Naive thymus-derived CD4-positive, alpha-beta T cell (primary cell): ENCODE results near the gene TENM4. TPM values are rescaled to one million over a fixed set of nuclear protein-coding genes. Genes with fewer than 3 reads are reported as not detected.

Source experiments
- ATAC-seq: fragments of 150-1000 bp; cut with Tn5 transposase; 2 replicates; pipeline ENCODE4 v1.10.0; 2021; ENCODE audit warnings: mild to moderate bottlenecking, moderate library complexity
- CTCF ChIA-PET: fragments of 350-600 bp; sonication (Branson Sonifier 250); formaldehyde crosslinking; loops from one replicate; lab custom pipeline; 2021; ENCODE audit warnings: antibody characterized with exemption; lab: Charles Lee
- POLR2A ChIA-PET: fragments of 350-600 bp; sonication (Branson Sonifier 250); formaldehyde crosslinking; loops from one replicate; lab custom pipeline; 2021; ENCODE audit warnings: antibody characterized with exemption, inconsistent platforms; lab: Charles Lee
- DNase-seq, 9 donors: peaks; one replicate each; pipeline versions ENCODE4 v3.0.0 to v3.0.0-alpha.2; 2020 to 2022; ENCODE audit warnings: mixed read lengths in 1 of 9
- H3K27ac ChIP-seq: one replicate; pipeline ENCODE4 v1.7.0; 2013; ENCODE audit warnings: mild to moderate bottlenecking, low read depth, low read length, moderate library complexity
- H3K27me3 ChIP-seq, 2 donors: one replicate each; pipeline ENCODE4 v1.7.0; 2013; ENCODE audit warnings: low read length in 2 of 2, mild to moderate bottlenecking in 2 of 2, moderate library complexity in 2 of 2; ENCODE audit not compliant: control insufficient read depth in 2 of 2, insufficient read depth in 2 of 2
- H3K36me3 ChIP-seq, 3 experiments: 1 replicate in 2 of 3; 2 replicates in 1 of 3; pipeline ENCODE4 v1.7.0; 2013; ENCODE audit warnings: low read length in 3 of 3, mild to moderate bottlenecking in 3 of 3, moderate library complexity in 1 of 3; ENCODE audit not compliant: insufficient read depth in 3 of 3, control insufficient read depth in 2 of 3
- H3K4me1 ChIP-seq, 2 donors: one replicate each; pipeline ENCODE4 v1.7.0; 2013; ENCODE audit warnings: low read length in 2 of 2, mild to moderate bottlenecking in 2 of 2, moderate library complexity in 1 of 2; ENCODE audit not compliant: control insufficient read depth in 2 of 2, insufficient read depth in 2 of 2
- H3K4me3 ChIP-seq: 2 replicates; pipeline ENCODE4 v1.7.0; 2013; ENCODE audit warnings: mild to moderate bottlenecking, low read length
- H3K9me3 ChIP-seq, 3 experiments: 1 replicate in 2 of 3; 2 replicates in 1 of 3; pipeline ENCODE4 v1.7.0; 2013; ENCODE audit warnings: low read length in 3 of 3; ENCODE audit not compliant: control insufficient read depth in 2 of 3
- H3K27ac Mint-ChIP-seq, 9 donors: one replicate each; pipeline ENCODE4 v1.8.0; 2020 to 2022; ENCODE audit warnings: mixed read lengths in 9 of 9, mild to moderate bottlenecking in 8 of 9, moderate library complexity in 5 of 9, inconsistent platforms in 2 of 9
- H3K27me3 Mint-ChIP-seq, 5 donors: one replicate each; pipeline ENCODE4 v1.8.0; 2021 to 2022; ENCODE audit warnings: mixed read lengths in 5 of 5, mild to moderate bottlenecking in 1 of 5
- H3K36me3 Mint-ChIP-seq, 5 donors: one replicate each; pipeline ENCODE4 v1.8.0; 2020 to 2022; ENCODE audit warnings: mixed read lengths in 5 of 5, mild to moderate bottlenecking in 3 of 5, inconsistent platforms in 1 of 5
- H3K4me1 Mint-ChIP-seq, 7 donors: one replicate each; pipeline ENCODE4 v1.8.0; 2020 to 2022; ENCODE audit warnings: mixed read lengths in 7 of 7, mild to moderate bottlenecking in 3 of 7, inconsistent platforms in 1 of 7
- H3K4me3 Mint-ChIP-seq, 10 donors: one replicate each; pipeline ENCODE4 v1.8.0; 2020 to 2022; ENCODE audit warnings: mild to moderate bottlenecking in 10 of 10, mixed read lengths in 10 of 10, moderate library complexity in 6 of 10, inconsistent platforms in 2 of 10
- H3K9me3 Mint-ChIP-seq, 11 donors: one replicate each; pipeline ENCODE4 v1.8.0; 2020 to 2022; ENCODE audit warnings: mixed read lengths in 11 of 11, mild to moderate bottlenecking in 4 of 11, inconsistent platforms in 1 of 11, moderate library complexity in 1 of 11
- intact Hi-C, 2 donors: fragments of 100-400 bp; cut with micrococcal nuclease; formaldehyde crosslinking; loops; one replicate each; pipeline ENCODE4 v1.15.1; 2023
- polyA plus RNA-seq, 2 donors: library from polyadenylated mRNA; unstranded; fragments of 300-500 nt; fragmentation: Illumina TruSeq; gene quantifications; one replicate each; pipeline ENCODE4 v1.2.3, GENCODE V29; 2021
- total RNA-seq, 6 experiments: library from RNA in 5 of 6; stranded (reverse) in 5 of 6; gene quantifications; 1 replicate in 5 of 6; 2 replicates in 1 of 6; pipeline ENCODE4 v1.2.3 and lab custom pipeline; 2021 to 2026

Gene TENM4
- total and polyA plus RNA-seq, 7 experiments from 2014 or later: 0.32 to 0.47 TPM; not detected in 5

- H3K27ac Mint-ChIP-seq: no peak overlapping the region
- no peaks in the 10 kb centered on the region for H3K27me3 ChIP-seq
- no peaks in the 10 kb centered on the region for H3K4me1 ChIP-seq
- no peaks in the 10 kb centered on the region for H3K36me3 ChIP-seq
- DNase-seq: no peak
- H3K36me3 Mint-ChIP-seq: no peaks in the 10 kb centered on the region
- no peak overlapping the region for H3K4me3 Mint-ChIP-seq
- H3K27ac ChIP-seq: no peak overlapping the region
- ChIA-PET POLR2A (no interaction called here), CTCF (no interaction called here)
- no peak overlapping the region for H3K4me3 ChIP-seq
- peaks cover 0 to 6% (median 0%) of the 10 kb centered on the region in 5 donors for H3K27me3 Mint-ChIP-seq
- ATAC-seq: no peak
- H3K9me3 ChIP-seq: no peaks in the 10 kb centered on the region
- intact Hi-C loops: no loop called here
- H3K4me1 Mint-ChIP-seq: no peaks in the 10 kb centered on the region
- peaks cover 0 to 3% (median 0%) of the 10 kb centered on the region in 11 donors for H3K9me3 Mint-ChIP-seq
Observed at GRCh38 chr11:78800096-78800690, 640.6 kb downstream of the TENM4 start.

- no peaks in the 10 kb centered on the region for H3K9me3 ChIP-seq
- DNase-seq (peak in 2 of 9 donors; percentile 13 to 34), ATAC-seq (peak; percentile 81)
- Mint-ChIP-seq H3K27ac (no peak overlapping the region), H3K4me1 (no peaks in the 10 kb centered on the region), H3K27me3 (peaks cover 0 to 15% (median 9%) of the 10 kb centered on the region in 5 donors), H3K36me3 (no peaks in the 10 kb centered on the region), H3K4me3 (no peak overlapping the region), H3K9me3 (peaks cover 0 to 5% (median 0%) of the 10 kb centered on the region in 11 donors)
- no peaks in the 10 kb centered on the region for H3K27me3 ChIP-seq
- H3K36me3 ChIP-seq: no peaks in the 10 kb centered on the region
- POLR2A ChIA-PET: no interaction called here
- CTCF ChIA-PET: interaction anchor here (1.4 kb wide), 1 partner anchor 11 kb away, joined by 3 read pairs; no protein-coding TSS in a partner anchor
- H3K4me3 ChIP-seq: no peak overlapping the region
- H3K4me1 ChIP-seq: no peaks in the 10 kb centered on the region
- no peak overlapping the region for H3K27ac ChIP-seq
- intact Hi-C loops: loop anchor here in 1 of 2 donors (10.0 kb wide), 1 partner anchor 154 kb away; no protein-coding TSS in a partner anchor
Observed at GRCh38 chr11:78798663-78799062, 642.2 kb downstream of the TENM4 start.

- DNase-seq (no peak), ATAC-seq (no peak)
- Histone ChIP-seq H3K36me3 (no peaks in the 10 kb centered on the region), H3K27me3 (peaks cover 0 to 2% of the 10 kb centered on the region in 2 donors), H3K4me1 (no peaks in the 10 kb centered on the region), H3K4me3 (no peak overlapping the region), H3K9me3 (no peaks in the 10 kb centered on the region), H3K27ac (no peak overlapping the region)
- Mint-ChIP-seq H3K4me1 (no peaks in the 10 kb centered on the region), H3K27ac (no peak overlapping the region), H3K9me3 (peaks cover 0 to 5% (median 0%) of the 10 kb centered on the region in 11 donors), H3K4me3 (no peak overlapping the region), H3K27me3 (peaks cover 0 to 16% (median 11%) of the 10 kb centered on the region in 5 donors), H3K36me3 (no peaks in the 10 kb centered on the region)
- intact Hi-C loops: loop anchor here in 1 of 2 donors (10.0 kb wide), 1 partner anchor 153 kb away; no protein-coding TSS in a partner anchor
- POLR2A ChIA-PET: no interaction called here
- CTCF ChIA-PET: no interaction called here
Observed at GRCh38 chr11:78797559-78797958, 643.3 kb downstream of the TENM4 start.

GRCh38 chr11:78796956-78797355 is 643.9 kb downstream of the TENM4 start:
- no peak overlapping the region for H3K4me3 ChIP-seq
- no peak for ATAC-seq
- POLR2A ChIA-PET: no interaction called here
- intact Hi-C loops: loop anchor here in 1 of 2 donors (10.0 kb wide), 1 partner anchor 152 kb away; no protein-coding TSS in a partner anchor
- H3K4me1 ChIP-seq: no peaks in the 10 kb centered on the region
- H3K27ac ChIP-seq: no peak overlapping the region
- CTCF ChIA-PET: interaction anchor here (0.5 kb wide), 1 partner anchor 110 kb away, joined by 3 read pairs; no protein-coding TSS in a partner anchor
- H3K9me3 Mint-ChIP-seq: peaks cover 0 to 5% (median 0%) of the 10 kb centered on the region in 11 donors
- H3K4me3 Mint-ChIP-seq: no peak overlapping the region
- no peak for DNase-seq
- no peak overlapping the region for H3K27ac Mint-ChIP-seq
- H3K36me3 ChIP-seq: no peaks in the 10 kb centered on the region
- peaks cover 0 to 2% of the 10 kb centered on the region in 2 donors for H3K27me3 ChIP-seq
- H3K27me3 Mint-ChIP-seq: peaks cover 4 to 17% (median 12%) of the 10 kb centered on the region in 5 donors
- no peaks in the 10 kb centered on the region for H3K9me3 ChIP-seq
- no peaks in the 10 kb centered on the region for H3K36me3 Mint-ChIP-seq
- no peaks in the 10 kb centered on the region for H3K4me1 Mint-ChIP-seq

- Mint-ChIP-seq H3K27ac (no peak overlapping the region), H3K4me1 (no peaks in the 10 kb centered on the region), H3K36me3 (no peaks in the 10 kb centered on the region), H3K27me3 (peaks cover 4 to 23% (median 12%) of the 10 kb centered on the region in 5 donors), H3K9me3 (peaks cover 0 to 5% (median 0%) of the 10 kb centered on the region in 11 donors), H3K4me3 (no peak overlapping the region)
- CTCF ChIA-PET: no interaction called here
- H3K4me3 ChIP-seq: no peak overlapping the region
- H3K27ac ChIP-seq: no peak overlapping the region
- intact Hi-C loops: loop anchor here in 1 of 2 donors (10.0 kb wide), 1 partner anchor 151 kb away; no protein-coding TSS in a partner anchor
- H3K4me1 ChIP-seq: no peaks in the 10 kb centered on the region
- H3K27me3 ChIP-seq: peaks cover 0 to 2% of the 10 kb centered on the region in 2 donors
- H3K9me3 ChIP-seq: no peaks in the 10 kb centered on the region
- ATAC-seq (no peak), DNase-seq (no peak)
- no peaks in the 10 kb centered on the region for H3K36me3 ChIP-seq
- POLR2A ChIA-PET: no interaction called here
Observed at GRCh38 chr11:78795621-78796261, 645.1 kb downstream of the TENM4 start.

- no peak overlapping the region for H3K27ac Mint-ChIP-seq
- H3K4me1 Mint-ChIP-seq: no peaks in the 10 kb centered on the region
- Histone ChIP-seq H3K27me3 (peaks cover 0 to 2% of the 10 kb centered on the region in 2 donors), H3K27ac (no peak overlapping the region), H3K4me1 (no peaks in the 10 kb centered on the region), H3K4me3 (no peak overlapping the region), H3K36me3 (no peaks in the 10 kb centered on the region), H3K9me3 (no peaks in the 10 kb centered on the region)
- no peak for DNase-seq
- H3K27me3 Mint-ChIP-seq: peaks cover 4 to 23% (median 15%) of the 10 kb centered on the region in 5 donors
- ChIA-PET CTCF (no interaction called here), POLR2A (no interaction called here)
- no peaks in the 10 kb centered on the region for H3K36me3 Mint-ChIP-seq
- intact Hi-C loops: loop anchor here in 1 of 2 donors (10.0 kb wide), 1 partner anchor 147 kb away; no protein-coding TSS in a partner anchor
- H3K9me3 Mint-ChIP-seq: peaks cover 0 to 2% (median 0%) of the 10 kb centered on the region in 11 donors
- no peak for ATAC-seq
- H3K4me3 Mint-ChIP-seq: no peak overlapping the region
Observed at GRCh38 chr11:78791964-78792363, 648.9 kb downstream of the TENM4 start.
